Uterus (tissue), 4 donors: Measurements from ENCODE around the gene TMEM109. TPM values are rescaled to one million over a fixed set of nuclear protein-coding genes. Genes with fewer than 3 reads are reported as not detected.

ENCODE experiments used
- DNase-seq, 2 donors: peaks; one replicate each; pipeline ENCODE4 v3.0.0-alpha.2; 2019 to 2020
- H3K27ac ChIP-seq, 2 donors: fragments of 200-600 bp; sonication (generic); 1 replicate in 1 of 2; 2 replicates in 1 of 2; pipeline ENCODE4 v1.5.1; 2016 to 2018
- H3K27me3 ChIP-seq, 2 donors: fragments of 200-600 bp; sonication (generic); one replicate each; pipeline ENCODE4 v1.5.1; 2018 to 2019; ENCODE audit warnings: control low read depth in 1 of 2
- H3K36me3 ChIP-seq, 2 donors: fragments of 200-600 bp; sonication (generic); one replicate each; pipeline ENCODE4 v1.5.1; 2019; ENCODE audit warnings: control low read depth in 1 of 2
- H3K4me1 ChIP-seq, 2 donors: fragments of 200-600 bp; sonication (generic); one replicate each; pipeline ENCODE4 v1.5.1; 2018 to 2019; ENCODE audit warnings: control low read depth in 1 of 2
- H3K4me3 ChIP-seq, 2 donors: fragments of 200-600 bp; sonication (generic); 1 replicate in 1 of 2; 2 replicates in 1 of 2; pipeline ENCODE4 v1.5.1; 2018 to 2019; ENCODE audit warnings: mild to moderate bottlenecking in 1 of 2
- H3K9me3 ChIP-seq, 2 donors: fragments of 200-600 bp; sonication (generic); one replicate each; pipeline ENCODE4 v1.5.1; 2019; ENCODE audit warnings: control low read depth in 1 of 2
- POLR2A ChIP-seq, 2 donors: fragments of 450-650 bp; IDR thresholded peaks; one replicate each; pipeline ENCODE4 v1.6.1; 2016; ENCODE audit warnings: antibody characterized with exemption in 2 of 2, mild to moderate bottlenecking in 1 of 2, moderate library complexity in 1 of 2
- intact Hi-C: fragments of 100-400 bp; cut with DNase I; formaldehyde crosslinking; loops from one replicate; pipeline ENCODE4 v1.15.1; 2023; ENCODE audit warnings: low total_unique reads
- total RNA-seq, 4 donors: library from RNA; depleted of rRNA in 3 of 4; stranded (reverse); fragments of >200 nt in 3 of 4; gene quantifications; one replicate each; pipeline versions ENCODE4 v1.1.0 to v1.2.4, GENCODE V29; 2014 to 2023
- TF ChIP-seq, protein P1 (sequence below), 4 experiments: fragments of 200-600 bp in 2 of 4; fragments of 450-650 bp in 2 of 4; sonication (generic) in 2 of 4; IDR thresholded peaks; one replicate each; pipeline ENCODE4 v1.5.1; 2016 to 2019; ENCODE audit warnings: antibody characterized with exemption in 4 of 4, mild to moderate bottlenecking in 2 of 4, moderate library complexity in 1 of 4
- donor health status: DM: yes; HTN: yes; CAD: no.

TMEM109 gene
- total RNA-seq, 4 donors from 2014 or later, result 37.1 to 155 (median 75.3) TPM

DNA sequence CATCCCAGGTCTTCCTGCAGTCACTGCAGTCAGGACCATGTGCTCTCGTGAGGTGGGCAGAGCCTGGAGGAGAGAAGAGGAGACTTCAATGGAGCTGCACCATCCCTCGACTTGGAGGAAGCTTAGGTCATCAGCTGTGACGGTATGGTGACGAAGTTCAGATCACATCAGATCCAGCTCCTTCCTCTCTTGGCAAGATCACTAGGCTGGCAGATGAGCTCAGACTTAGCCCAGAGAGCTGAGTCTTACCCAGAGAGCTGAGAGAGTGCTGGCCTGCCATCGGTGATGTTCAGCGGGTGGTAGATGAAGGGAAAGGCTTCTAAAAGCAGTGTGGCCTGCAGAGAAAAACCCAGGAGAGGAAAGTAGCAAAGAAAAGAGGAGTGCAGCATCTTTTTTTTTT, 39.8 kb downstream of the TMEM109 start:
- Histone ChIP-seq H3K36me3 (no peaks in the 10 kb centered on the region), H3K27me3 (no peaks in the 10 kb centered on the region), H3K27ac (no peak overlapping the region), H3K4me3 (no peak overlapping the region), H3K4me1 (peaks cover 0 to 9% of the 10 kb centered on the region in 2 donors), H3K9me3 (no peaks in the 10 kb centered on the region)
- TF ChIP-seq POLR2A (IDR thresholded peaks at IDR 0.05), result no peak
- TF ChIP-seq, protein P1, sequence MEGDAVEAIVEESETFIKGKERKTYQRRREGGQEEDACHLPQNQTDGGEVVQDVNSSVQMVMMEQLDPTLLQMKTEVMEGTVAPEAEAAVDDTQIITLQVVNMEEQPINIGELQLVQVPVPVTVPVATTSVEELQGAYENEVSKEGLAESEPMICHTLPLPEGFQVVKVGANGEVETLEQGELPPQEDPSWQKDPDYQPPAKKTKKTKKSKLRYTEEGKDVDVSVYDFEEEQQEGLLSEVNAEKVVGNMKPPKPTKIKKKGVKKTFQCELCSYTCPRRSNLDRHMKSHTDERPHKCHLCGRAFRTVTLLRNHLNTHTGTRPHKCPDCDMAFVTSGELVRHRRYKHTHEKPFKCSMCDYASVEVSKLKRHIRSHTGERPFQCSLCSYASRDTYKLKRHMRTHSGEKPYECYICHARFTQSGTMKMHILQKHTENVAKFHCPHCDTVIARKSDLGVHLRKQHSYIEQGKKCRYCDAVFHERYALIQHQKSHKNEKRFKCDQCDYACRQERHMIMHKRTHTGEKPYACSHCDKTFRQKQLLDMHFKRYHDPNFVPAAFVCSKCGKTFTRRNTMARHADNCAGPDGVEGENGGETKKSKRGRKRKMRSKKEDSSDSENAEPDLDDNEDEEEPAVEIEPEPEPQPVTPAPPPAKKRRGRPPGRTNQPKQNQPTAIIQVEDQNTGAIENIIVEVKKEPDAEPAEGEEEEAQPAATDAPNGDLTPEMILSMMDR (IDR thresholded peaks at IDR 0.05), result no peak
- intact Hi-C loops, result no loop called here
- DNase-seq, result no peak

DNA sequence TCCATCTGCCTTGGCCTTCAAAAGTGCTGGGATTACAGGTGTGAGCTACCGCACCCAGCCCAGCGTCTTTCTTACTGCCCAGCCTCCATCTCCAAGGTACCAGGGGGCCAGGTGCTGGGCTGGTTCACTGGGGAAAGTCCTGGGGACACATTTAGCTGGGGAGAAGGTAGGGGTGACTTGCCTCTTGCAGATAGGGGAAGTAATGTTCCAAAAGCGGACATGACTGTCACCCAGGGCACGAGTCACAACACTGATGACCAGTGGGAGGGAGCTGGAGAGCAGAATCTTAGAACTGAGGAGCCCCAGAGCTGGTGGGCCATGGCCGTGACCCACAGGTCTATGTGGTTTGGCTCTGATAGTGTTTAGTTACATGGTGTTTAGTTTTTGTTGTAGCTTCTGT, 40.5 kb downstream of the TMEM109 start:
- H3K4me1 ChIP-seq, result peaks cover 0 to 9% of the 10 kb centered on the region in 2 donors
- no peaks in the 10 kb centered on the region for H3K36me3 ChIP-seq
- H3K9me3 ChIP-seq, result no peaks in the 10 kb centered on the region
- H3K4me3 ChIP-seq, result no peak overlapping the region
- H3K27ac ChIP-seq, result no peak overlapping the region
- intact Hi-C loops, result no loop called here
- H3K27me3 ChIP-seq, result no peaks in the 10 kb centered on the region
- DNase-seq, result no peak
- no peak for TF ChIP-seq POLR2A (IDR thresholded peaks at IDR 0.05)
- TF ChIP-seq, protein P1 (IDR thresholded peaks at IDR 0.05), result no peak

DNA sequence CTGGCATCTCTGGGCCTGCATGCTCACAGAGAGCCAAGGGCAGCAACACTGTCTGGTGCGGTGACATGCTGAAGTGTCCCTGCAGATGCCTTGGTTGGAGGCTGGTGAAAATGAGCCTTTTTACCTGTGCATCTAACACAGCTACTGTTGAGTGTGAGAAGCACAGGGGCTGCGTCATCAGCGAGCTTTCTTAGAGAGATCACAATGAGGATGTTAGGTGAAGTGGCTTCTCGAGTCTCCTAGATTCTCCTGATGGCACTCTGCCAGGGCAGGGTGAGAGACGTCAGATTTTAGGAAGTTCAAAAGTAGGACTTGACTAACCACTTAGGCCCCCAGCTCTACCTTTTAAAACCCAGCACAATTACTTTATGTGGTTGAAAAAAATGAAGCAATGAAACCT, 41.6 kb downstream of the TMEM109 start:
- no peaks in the 10 kb centered on the region for H3K27me3 ChIP-seq
- H3K9me3 ChIP-seq, result no peaks in the 10 kb centered on the region
- no peak for DNase-seq
- intact Hi-C loops, result no loop called here
- TF ChIP-seq, protein P1 (IDR thresholded peaks at IDR 0.05), result no peak
- TF ChIP-seq POLR2A (IDR thresholded peaks at IDR 0.05), result no peak
- H3K4me1 ChIP-seq, result peaks cover 0 to 5% of the 10 kb centered on the region in 2 donors
- H3K4me3 ChIP-seq, result no peak overlapping the region
- no peaks in the 10 kb centered on the region for H3K36me3 ChIP-seq
- H3K27ac ChIP-seq, result no peak overlapping the region

DNA sequence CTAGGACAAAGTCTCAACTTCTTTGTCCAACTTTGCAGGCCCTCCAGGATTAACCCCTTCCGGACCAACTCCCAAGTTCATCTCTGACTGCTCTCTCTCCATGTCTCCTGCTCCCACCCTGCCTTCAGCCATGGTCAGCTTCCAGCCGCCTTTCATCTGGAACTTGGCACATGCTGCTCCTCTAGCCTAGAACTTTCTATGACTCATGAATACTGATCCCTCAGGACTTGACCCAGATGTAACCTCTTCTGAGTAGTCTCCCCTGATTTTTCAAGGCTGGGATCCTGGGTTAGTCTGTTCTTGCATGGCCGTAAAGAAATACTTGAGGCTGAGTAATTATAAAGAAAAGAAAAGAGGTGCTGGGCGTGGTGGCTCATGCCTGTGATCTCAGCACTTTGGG, 43.2 kb downstream of the TMEM109 start:
- Histone ChIP-seq H3K4me3 (no peak overlapping the region), H3K27ac (no peak overlapping the region), H3K36me3 (no peaks in the 10 kb centered on the region), H3K27me3 (no peaks in the 10 kb centered on the region), H3K4me1 (no peaks in the 10 kb centered on the region), H3K9me3 (no peaks in the 10 kb centered on the region)
- TF ChIP-seq POLR2A (IDR thresholded peaks at IDR 0.05), result no peak
- intact Hi-C loops, result no loop called here
- DNase-seq, result no peak

DNA sequence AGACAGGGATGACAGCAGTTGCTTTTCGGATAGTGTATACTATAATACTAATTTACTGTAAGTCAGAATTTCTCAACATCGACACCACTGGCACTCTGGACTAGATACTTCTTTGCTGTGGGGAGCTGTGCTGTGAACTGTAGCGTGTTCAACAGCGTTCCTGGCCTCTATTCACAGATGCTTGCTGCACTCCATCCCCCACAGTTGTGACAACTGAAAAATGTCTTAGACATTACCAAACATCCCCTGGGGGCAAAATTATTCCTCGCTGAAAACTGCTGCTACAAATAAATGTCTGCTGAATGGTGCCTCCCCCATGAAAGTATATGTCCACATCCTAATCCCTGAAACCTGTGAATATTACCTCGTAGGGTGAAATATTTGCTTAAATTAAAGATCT, 45.5 kb downstream of the TMEM109 start:
- intact Hi-C loops, result no loop called here
- DNase-seq, result no peak
- Histone ChIP-seq H3K4me1 (no peaks in the 10 kb centered on the region), H3K9me3 (no peaks in the 10 kb centered on the region), H3K27me3 (no peaks in the 10 kb centered on the region), H3K27ac (no peak overlapping the region), H3K36me3 (no peaks in the 10 kb centered on the region), H3K4me3 (no peak overlapping the region)
- no peak for TF ChIP-seq POLR2A (IDR thresholded peaks at IDR 0.05)
- TF ChIP-seq, protein P1 (IDR thresholded peaks at IDR 0.05), result no peak

DNA sequence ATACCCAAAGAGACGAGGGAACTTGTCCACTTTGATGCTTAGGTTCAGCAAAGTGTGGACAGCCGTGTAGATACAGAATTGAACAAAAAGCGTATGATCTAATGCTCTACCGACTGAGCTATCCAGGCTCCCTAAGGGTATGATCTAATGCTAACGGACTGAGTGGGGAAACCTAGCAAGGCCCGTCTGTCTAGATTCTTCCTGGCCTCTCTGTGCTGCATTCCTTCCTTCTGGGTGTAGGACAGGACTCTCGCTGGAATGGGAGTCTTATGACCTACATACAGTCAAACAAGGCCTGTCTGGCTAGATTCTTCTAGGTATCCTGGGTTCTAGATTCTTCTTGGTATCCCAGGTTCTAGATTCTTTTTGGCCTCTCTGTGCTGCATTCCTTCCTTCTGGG, 46.4 kb downstream of the TMEM109 start:
- Histone ChIP-seq H3K36me3 (no peaks in the 10 kb centered on the region), H3K9me3 (no peaks in the 10 kb centered on the region), H3K27ac (no peak overlapping the region), H3K4me3 (no peak overlapping the region), H3K27me3 (no peaks in the 10 kb centered on the region), H3K4me1 (no peaks in the 10 kb centered on the region)
- TF ChIP-seq, protein P1 (IDR thresholded peaks at IDR 0.05), result no peak
- TF ChIP-seq POLR2A (IDR thresholded peaks at IDR 0.05), result no peak
- DNase-seq, result no peak
- intact Hi-C loops, result no loop called here
